OCI-M2 (cell line): ENCODE measurements around the gene OR4C45.
"Not testable (repeated sequence)": the region's sequence is repeated elsewhere in the genome, so short reads cannot be mapped to it uniquely, and the experiment has no call there.

ENCODE experiments used
- DNase-seq: peaks from one replicate; lab custom pipeline; 2025; ENCODE audit not compliant: unreplicated experiment; lab: John Stamatoyannopoulos, UW

The OR4C45 gene

GRCh38 chr11:50032574-50032973 is at the start of gene OR4C45:
OR4C45 (plus strand) TSS chr11:50032874.
- DNase-seq = no peak

- DNase-seq = no peak
These were observed 37.1 kb upstream of the OR4C45 start for GRCh38 chr11:49995565-49995964.

DNA sequence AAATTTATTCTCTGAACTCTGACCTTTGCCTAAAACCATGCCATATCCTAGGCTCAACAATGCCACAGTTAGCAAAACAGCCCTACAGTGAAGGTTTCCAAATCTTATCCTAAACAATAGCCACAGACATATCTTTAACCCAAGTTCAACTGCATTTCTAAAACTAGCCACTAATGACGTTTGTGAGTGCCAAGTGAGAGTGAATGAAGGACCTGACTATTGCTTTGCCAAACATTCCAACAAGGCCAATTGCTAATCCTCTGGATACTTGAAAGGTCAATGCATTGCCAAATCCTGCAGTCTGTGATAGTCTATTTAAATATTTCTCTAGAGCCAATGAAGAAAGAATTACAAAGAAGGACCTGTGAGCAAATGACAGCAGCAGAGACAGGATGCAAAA is 2.5 kb upstream of the OR4C45 start:
- DNase-seq = no peak

- not testable (repeated sequence) for DNase-seq
These were observed 3.6 kb downstream of the OR4C45 start for GRCh38 chr11:50036239-50036638.

DNA sequence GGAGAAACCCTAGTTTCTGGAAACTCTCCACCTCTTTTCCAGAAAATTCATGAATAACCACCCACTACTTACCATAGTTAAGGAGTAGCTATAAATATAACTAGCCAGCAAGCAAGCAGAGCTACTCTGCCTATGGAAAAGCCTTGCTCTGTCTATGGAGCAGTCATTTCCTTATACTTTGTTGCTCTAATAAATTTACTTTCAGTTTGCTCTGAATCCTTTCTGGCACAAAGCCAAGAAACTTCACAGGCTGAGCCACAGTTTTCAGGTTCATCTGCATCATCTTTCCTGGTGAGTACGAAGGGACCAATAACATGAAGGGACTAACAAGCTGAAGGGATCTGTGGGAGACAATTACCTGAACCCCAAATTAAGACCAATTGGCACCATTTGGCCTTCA is 4.6 kb downstream of the OR4C45 start:
- DNase-seq = no peak

DNA sequence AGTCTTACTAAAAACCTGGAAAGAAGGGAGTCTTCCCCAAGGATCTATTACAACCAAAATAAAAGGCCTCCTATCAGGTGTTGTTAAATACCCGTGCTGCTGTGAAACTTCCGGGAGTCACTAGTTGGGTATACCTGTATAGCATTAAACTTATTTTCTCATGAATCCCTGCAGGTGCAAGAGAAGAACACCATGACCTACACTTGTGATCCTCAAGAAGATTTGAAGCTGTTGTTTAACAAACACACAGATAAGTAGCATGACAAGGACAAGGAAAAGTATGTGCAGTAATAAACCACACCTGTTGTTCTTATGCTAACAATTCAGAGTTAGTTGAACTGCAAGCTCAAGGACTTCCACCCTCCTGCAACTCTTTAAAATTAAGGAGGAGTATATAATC is 12.0 kb downstream of the OR4C45 start:
- DNase-seq = no peak

DNA sequence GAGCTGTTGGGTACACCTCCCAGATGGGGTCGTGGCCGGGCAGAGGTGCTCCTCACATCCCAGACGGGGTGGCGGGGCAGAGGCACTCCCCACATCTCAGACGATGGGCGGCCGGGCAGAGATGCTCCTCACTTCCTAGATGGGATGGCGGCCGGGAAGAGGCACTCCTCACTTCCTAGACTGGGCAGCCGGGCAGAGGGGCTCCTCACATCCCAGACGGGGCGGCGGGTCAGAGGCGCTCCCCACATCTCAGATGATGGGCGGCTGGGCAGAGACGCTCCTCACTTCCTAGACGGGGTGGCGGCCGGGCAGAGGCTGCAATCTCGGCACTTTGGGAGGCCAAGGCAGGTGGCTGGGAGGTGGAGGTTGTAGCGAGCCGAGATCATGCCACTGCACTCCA is 30.4 kb downstream of the OR4C45 start:
- DNase-seq = not testable (repeated sequence)

- no peak for DNase-seq
These were observed 37.7 kb downstream of the OR4C45 start for GRCh38 chr11:50070389-50070788.

DNA sequence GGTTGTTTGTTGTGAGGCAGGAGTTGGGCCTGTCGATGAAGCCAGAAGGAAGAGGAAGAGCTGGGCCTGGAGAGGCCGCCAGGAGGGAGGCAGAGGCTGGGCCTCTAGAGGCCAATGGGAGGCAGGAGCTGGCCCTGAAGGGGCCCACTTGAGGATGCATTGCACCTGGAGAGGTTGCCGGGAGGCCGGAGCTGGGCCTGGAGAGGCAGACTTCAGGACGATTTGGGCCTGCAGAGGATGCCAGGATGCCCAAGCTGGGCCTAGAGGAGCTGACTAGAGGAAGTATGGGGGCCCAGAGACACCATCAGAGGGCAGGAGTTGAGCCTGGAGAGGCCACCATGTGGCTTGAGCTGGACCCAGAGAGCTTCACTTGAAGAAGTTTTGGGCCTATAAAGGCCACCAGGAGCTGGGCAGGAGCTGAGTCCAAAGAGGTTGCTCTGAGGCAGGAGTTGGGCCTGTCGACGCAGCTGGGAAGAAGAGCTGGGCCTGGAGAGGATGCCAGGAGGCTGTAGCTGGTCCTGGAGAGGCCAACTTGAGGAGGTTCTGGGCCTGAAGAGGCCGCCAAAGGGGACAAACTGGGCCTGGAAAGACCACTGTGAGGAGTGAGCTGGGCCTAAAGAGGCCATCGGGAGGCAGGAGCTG is 39.0 kb downstream of the OR4C45 start:
- DNase-seq = no peak

GRCh38 chr11:50072226-50073112 is 39.8 kb downstream of the OR4C45 start:
- DNase-seq = no peak

- no peak for DNase-seq
These were observed 40.7 kb downstream of the OR4C45 start for GRCh38 chr11:50073113-50074105.

DNA sequence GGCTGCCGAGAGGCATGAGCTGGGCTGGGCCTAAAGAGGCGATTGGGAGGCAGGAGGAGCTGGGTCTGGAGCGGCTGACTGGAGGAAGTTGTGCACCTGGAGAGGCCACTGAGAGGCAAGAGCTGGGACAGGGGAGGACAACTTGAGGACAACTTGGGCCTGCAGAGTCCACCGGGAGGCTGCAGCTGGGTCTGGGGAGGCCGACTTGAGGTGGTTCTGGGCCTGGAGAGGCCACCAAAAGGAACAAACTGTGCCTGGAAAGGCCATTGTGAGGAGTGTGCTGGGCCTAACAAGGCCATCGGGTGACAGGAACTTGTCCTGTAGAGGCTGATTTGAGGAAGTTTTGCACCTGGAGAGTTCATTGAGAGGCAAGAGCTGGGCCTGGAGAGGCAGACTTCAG is 41.5 kb downstream of the OR4C45 start:
- DNase-seq = no peak

DNA sequence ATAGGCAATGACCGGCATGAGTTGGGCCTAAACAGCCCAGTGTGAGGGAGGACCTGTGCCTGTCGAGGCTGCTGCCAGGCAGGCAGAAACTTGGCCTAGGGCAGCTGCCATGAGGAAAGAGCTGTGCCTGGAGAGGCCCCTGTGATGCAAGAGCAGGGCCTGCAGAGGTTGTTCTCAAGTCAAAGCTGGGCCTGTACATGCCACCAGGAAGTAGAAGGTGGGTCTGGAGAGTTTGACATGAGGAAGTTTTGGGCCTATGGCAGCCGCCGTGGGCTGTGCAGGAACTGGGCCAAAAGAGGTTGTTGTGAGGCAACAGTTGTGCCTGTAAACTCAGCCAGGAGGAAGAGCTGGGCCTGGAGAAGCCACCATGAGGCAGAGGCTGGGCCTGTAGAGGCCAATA is 43.2 kb downstream of the OR4C45 start:
- no peak for DNase-seq

DNA sequence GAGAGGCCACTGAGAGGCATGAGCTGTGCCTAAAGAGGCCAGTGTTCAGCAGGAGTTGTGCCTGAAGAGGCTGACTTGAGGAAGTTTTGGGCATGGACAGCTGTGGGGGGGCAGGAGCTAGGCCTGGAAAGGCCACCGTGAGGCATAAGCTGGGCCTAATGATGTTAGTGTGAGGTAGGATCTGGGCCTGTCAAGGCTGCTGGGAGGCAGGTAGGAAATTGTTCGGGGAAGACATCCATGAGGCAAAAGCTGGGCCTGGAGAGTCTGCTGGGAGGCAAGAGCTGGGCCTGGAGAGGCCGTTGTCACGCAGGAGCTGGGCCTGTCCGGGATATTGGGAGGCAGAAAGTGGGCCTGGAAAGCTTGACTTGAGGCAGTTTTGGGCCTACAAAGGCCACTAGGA is 44.9 kb downstream of the OR4C45 start:
- no peak for DNase-seq

GRCh38 chr11:50078001-50078400 is 45.3 kb downstream of the OR4C45 start:
- DNase-seq = no peak

GRCh38 chr11:50078946-50079345 is 46.3 kb downstream of the OR4C45 start:
- not testable (repeated sequence) for DNase-seq

GRCh38 chr11:50080256-50080655 is 47.6 kb downstream of the OR4C45 start:
- DNase-seq = no peak
